Measurements from ENCODE around the gene SAA4. TPM values are rescaled to one million over a fixed set of nuclear protein-coding genes. Genes with fewer than 3 reads are reported as not detected.

The SAA4 gene
- total RNA-seq, 1 experiment from 2014 or later, result 0.50 TPM

DNA sequence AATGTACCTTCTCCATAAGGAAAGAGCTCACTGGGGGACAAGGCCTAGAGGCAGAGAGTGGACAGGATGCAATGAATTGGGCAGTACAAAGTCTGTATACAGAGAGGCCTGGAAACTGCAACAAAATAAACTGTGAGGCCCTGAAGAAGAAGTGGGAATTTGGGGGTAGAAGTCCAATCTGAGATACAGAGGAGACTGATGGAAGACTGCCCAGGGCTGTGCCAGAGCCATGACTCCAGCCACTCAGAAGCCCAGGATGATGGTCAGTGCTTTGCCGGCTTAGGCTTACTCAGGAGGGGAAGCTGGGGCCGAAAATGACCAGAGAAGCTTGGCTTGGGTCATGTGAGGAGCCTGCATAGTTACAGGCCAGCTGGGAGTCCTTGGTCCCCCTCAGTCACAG is 5.7 kb downstream of the SAA4 start (continued):
- TF ChIP-seq, protein P1, sequence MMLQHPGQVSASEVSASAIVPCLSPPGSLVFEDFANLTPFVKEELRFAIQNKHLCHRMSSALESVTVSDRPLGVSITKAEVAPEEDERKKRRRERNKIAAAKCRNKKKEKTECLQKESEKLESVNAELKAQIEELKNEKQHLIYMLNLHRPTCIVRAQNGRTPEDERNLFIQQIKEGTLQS (CRISPR knock-in tag; conservative IDR thresholded peaks at IDR 0.05), result no peak
- TF ChIP-seq TCF7 (CRISPR knock-in tag; IDR thresholded peaks at IDR 0.05; ENCODE audit: low read depth), result no peak
- no peak for TF ChIP-seq ZNF423 (CRISPR knock-in tag; IDR thresholded peaks at IDR 0.05)
- TF ChIP-seq, protein P2, sequence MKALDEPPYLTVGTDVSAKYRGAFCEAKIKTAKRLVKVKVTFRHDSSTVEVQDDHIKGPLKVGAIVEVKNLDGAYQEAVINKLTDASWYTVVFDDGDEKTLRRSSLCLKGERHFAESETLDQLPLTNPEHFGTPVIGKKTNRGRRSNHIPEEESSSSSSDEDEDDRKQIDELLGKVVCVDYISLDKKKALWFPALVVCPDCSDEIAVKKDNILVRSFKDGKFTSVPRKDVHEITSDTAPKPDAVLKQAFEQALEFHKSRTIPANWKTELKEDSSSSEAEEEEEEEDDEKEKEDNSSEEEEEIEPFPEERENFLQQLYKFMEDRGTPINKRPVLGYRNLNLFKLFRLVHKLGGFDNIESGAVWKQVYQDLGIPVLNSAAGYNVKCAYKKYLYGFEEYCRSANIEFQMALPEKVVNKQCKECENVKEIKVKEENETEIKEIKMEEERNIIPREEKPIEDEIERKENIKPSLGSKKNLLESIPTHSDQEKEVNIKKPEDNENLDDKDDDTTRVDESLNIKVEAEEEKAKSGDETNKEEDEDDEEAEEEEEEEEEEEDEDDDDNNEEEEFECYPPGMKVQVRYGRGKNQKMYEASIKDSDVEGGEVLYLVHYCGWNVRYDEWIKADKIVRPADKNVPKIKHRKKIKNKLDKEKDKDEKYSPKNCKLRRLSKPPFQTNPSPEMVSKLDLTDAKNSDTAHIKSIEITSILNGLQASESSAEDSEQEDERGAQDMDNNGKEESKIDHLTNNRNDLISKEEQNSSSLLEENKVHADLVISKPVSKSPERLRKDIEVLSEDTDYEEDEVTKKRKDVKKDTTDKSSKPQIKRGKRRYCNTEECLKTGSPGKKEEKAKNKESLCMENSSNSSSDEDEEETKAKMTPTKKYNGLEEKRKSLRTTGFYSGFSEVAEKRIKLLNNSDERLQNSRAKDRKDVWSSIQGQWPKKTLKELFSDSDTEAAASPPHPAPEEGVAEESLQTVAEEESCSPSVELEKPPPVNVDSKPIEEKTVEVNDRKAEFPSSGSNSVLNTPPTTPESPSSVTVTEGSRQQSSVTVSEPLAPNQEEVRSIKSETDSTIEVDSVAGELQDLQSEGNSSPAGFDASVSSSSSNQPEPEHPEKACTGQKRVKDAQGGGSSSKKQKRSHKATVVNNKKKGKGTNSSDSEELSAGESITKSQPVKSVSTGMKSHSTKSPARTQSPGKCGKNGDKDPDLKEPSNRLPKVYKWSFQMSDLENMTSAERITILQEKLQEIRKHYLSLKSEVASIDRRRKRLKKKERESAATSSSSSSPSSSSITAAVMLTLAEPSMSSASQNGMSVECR (CRISPR knock-in tag; IDR thresholded peaks at IDR 0.05; ENCODE audit: borderline replicate concordance), result no peak
- TF ChIP-seq, protein P3, sequence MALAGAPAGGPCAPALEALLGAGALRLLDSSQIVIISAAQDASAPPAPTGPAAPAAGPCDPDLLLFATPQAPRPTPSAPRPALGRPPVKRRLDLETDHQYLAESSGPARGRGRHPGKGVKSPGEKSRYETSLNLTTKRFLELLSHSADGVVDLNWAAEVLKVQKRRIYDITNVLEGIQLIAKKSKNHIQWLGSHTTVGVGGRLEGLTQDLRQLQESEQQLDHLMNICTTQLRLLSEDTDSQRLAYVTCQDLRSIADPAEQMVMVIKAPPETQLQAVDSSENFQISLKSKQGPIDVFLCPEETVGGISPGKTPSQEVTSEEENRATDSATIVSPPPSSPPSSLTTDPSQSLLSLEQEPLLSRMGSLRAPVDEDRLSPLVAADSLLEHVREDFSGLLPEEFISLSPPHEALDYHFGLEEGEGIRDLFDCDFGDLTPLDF (CRISPR knock-in tag; IDR thresholded peaks at IDR 0.05), result no peak
- no peak for TF ChIP-seq ZBTB21 (CRISPR knock-in tag; IDR thresholded peaks at IDR 0.05; ENCODE audit: borderline replicate concordance)
- TF ChIP-seq, protein P4, sequence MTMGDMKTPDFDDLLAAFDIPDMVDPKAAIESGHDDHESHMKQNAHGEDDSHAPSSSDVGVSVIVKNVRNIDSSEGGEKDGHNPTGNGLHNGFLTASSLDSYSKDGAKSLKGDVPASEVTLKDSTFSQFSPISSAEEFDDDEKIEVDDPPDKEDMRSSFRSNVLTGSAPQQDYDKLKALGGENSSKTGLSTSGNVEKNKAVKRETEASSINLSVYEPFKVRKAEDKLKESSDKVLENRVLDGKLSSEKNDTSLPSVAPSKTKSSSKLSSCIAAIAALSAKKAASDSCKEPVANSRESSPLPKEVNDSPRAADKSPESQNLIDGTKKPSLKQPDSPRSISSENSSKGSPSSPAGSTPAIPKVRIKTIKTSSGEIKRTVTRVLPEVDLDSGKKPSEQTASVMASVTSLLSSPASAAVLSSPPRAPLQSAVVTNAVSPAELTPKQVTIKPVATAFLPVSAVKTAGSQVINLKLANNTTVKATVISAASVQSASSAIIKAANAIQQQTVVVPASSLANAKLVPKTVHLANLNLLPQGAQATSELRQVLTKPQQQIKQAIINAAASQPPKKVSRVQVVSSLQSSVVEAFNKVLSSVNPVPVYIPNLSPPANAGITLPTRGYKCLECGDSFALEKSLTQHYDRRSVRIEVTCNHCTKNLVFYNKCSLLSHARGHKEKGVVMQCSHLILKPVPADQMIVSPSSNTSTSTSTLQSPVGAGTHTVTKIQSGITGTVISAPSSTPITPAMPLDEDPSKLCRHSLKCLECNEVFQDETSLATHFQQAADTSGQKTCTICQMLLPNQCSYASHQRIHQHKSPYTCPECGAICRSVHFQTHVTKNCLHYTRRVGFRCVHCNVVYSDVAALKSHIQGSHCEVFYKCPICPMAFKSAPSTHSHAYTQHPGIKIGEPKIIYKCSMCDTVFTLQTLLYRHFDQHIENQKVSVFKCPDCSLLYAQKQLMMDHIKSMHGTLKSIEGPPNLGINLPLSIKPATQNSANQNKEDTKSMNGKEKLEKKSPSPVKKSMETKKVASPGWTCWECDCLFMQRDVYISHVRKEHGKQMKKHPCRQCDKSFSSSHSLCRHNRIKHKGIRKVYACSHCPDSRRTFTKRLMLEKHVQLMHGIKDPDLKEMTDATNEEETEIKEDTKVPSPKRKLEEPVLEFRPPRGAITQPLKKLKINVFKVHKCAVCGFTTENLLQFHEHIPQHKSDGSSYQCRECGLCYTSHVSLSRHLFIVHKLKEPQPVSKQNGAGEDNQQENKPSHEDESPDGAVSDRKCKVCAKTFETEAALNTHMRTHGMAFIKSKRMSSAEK (CRISPR knock-in tag; IDR thresholded peaks at IDR 0.05; ENCODE audit: borderline replicate concordance), result no peak
- TF ChIP-seq MYBL2 (CRISPR knock-in tag; IDR thresholded peaks at IDR 0.05), result no peak
- no peak for TF ChIP-seq GRHL2 (CRISPR knock-in tag; IDR thresholded peaks at IDR 0.05; ENCODE audit: insufficient replicate concordance, severe bottlenecking)

DNA sequence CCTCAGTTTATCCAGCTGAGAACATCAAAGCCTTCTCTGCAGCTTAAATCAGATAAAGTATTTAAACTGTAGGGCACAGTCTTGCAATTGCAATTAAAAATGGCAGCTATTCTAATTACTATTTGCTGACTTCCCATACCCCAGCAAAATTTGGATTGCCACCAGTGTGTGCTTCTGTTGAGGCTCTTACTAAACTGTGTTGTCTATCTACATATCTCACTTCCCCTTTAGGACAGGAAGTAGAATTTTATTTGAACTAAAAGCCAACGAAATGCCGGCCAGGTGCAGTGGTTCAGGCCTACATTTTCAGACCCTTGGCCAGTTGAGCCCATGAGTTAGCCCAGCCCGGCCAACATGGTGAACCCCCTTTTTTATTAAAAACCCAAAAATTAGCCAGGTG is 7.1 kb downstream of the SAA4 start:
- no peak overlapping the region for H3K4me3 Mint-ChIP-seq
- no peaks in the 10 kb centered on the region for H3K36me3 Mint-ChIP-seq
- no peaks in the 10 kb centered on the region for H3K27me3 Mint-ChIP-seq (ENCODE audit: low read depth)
- no peak overlapping the region for H3K27ac Mint-ChIP-seq
- POLR2A ChIA-PET, result interaction anchor here (0.7 kb wide), 1 partner anchor 215 kb away, joined by 3 read pairs; no protein-coding TSS in a partner anchor
- DNase-seq (ENCODE audit: low spot score) (no peak), ATAC-seq (no peak)
- CTCF ChIA-PET, result interaction anchor here (0.8 to 1.9 kb wide), 2 partner anchors 14 to 114 kb away, joined by 3 to 10 read pairs; no protein-coding TSS in a partner anchor
- H3K9me3 Mint-ChIP-seq, result peaks cover 7% of the 10 kb centered on the region
- H3K4me1 Mint-ChIP-seq, result no peaks in the 10 kb centered on the region
- TF ChIP-seq HMGA2 (CRISPR knock-in tag; IDR thresholded peaks at IDR 0.05) (no peak), MYBL2 (CRISPR knock-in tag; IDR thresholded peaks at IDR 0.05) (no peak), RORB (CRISPR knock-in tag; IDR thresholded peaks at IDR 0.05) (no peak), ATF1 (CRISPR knock-in tag; IDR thresholded peaks at IDR 0.05) (no peak), SMAD3 (CRISPR knock-in tag; IDR thresholded peaks at IDR 0.05; ENCODE audit: borderline replicate concordance) (no peak), ZBTB21 (CRISPR knock-in tag; IDR thresholded peaks at IDR 0.05; ENCODE audit: borderline replicate concordance) (no peak), CBFB (CRISPR knock-in tag; IDR thresholded peaks at IDR 0.05; ENCODE audit: low read depth) (no peak), RELA (CRISPR knock-in tag; IDR thresholded peaks at IDR 0.05; ENCODE audit: borderline replicate concordance) (no peak)
- TF ChIP-seq, protein P5, sequence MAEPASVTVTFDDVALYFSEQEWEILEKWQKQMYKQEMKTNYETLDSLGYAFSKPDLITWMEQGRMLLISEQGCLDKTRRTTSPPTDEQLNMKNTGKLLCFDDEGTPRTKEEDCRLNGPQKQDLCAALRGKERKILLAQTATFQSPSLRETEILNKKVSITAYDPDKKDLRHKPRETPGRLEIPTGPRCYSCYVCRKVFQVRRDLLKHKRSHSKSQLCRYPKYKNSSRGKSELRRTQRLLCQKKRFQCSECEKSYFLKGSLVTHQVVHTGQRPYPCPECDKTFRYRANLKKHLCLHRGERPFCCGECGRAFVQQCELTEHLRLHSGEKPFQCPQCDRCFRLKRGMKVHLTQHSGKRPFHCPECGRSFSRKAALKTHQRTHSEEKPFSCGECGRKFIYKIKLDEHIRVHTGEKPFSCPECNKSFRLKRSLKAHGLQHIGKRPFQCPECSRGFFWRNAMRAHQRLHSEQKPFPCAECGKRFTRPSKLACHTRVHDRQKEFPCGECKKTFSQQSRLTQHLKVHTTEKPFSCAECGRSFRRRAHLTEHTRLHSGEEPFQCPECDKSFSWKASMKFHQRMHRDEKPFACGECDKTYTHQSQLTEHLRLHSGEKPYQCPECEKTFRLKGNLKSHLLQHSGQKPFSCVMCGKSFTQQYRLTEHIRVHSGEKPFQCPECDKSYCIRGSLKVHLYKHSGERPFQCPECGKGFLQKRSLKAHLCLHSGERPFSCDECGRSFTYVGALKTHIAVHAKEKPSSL (CRISPR knock-in tag; conservative IDR thresholded peaks at IDR 0.05), result no peak
- TF ChIP-seq, protein P6, sequence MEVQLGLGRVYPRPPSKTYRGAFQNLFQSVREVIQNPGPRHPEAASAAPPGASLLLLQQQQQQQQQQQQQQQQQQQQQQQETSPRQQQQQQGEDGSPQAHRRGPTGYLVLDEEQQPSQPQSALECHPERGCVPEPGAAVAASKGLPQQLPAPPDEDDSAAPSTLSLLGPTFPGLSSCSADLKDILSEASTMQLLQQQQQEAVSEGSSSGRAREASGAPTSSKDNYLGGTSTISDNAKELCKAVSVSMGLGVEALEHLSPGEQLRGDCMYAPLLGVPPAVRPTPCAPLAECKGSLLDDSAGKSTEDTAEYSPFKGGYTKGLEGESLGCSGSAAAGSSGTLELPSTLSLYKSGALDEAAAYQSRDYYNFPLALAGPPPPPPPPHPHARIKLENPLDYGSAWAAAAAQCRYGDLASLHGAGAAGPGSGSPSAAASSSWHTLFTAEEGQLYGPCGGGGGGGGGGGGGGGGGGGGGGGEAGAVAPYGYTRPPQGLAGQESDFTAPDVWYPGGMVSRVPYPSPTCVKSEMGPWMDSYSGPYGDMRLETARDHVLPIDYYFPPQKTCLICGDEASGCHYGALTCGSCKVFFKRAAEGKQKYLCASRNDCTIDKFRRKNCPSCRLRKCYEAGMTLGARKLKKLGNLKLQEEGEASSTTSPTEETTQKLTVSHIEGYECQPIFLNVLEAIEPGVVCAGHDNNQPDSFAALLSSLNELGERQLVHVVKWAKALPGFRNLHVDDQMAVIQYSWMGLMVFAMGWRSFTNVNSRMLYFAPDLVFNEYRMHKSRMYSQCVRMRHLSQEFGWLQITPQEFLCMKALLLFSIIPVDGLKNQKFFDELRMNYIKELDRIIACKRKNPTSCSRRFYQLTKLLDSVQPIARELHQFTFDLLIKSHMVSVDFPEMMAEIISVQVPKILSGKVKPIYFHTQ (CRISPR knock-in tag; IDR thresholded peaks at IDR 0.05), result no peak
